ENCODE measurements around the gene ANO7. TPM values are rescaled to one million over a fixed set of nuclear protein-coding genes. Genes with fewer than 3 reads are reported as not detected.

ANO7 gene
- total RNA-seq, 1 donor from 2014 or later = 1.2 TPM

DNA sequence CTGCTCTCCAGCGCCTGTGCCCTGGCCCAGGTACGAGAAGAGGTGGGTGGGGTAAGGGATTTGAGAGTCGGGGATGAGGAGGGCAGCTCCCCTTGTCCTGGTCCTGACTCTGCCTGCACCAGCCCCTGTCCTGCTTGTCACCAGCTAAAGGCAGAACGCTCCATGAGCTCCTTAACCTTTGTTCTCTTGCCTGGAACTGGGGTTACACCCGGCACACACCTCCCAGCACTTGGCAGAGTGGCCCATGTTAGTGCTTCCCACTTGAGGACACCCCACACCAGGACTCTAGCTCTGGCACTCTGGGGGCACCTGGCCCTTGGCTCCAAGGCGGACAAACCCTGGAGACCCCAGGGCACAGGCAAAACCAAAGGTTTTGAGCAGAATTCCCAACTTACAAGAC, 19.2 kb downstream of the ANO7 start:
- ChIA-PET CTCF (no interaction called here), POLR2A (interaction anchor here (0.6 kb wide), 1 partner anchor 104 kb away, joined by 4 read pairs; no protein-coding TSS in a partner anchor)
- H3K27ac Mint-ChIP-seq = no peak overlapping the region
- no peaks in the 10 kb centered on the region for H3K27me3 Mint-ChIP-seq
- no peaks in the 10 kb centered on the region for H3K36me3 Mint-ChIP-seq (ENCODE audit: low read depth)
- ATAC-seq (ENCODE audit: low read depth) (no peak), DNase-seq (no peak)
- H3K4me1 Mint-ChIP-seq = peaks cover 2% of the 10 kb centered on the region
- no peaks in the 10 kb centered on the region for H3K9me3 Mint-ChIP-seq
- H3K4me3 Mint-ChIP-seq = no peak overlapping the region
- intact Hi-C loops (cut with micrococcal nuclease) = no loop called here
- TF ChIP-seq, protein P1, sequence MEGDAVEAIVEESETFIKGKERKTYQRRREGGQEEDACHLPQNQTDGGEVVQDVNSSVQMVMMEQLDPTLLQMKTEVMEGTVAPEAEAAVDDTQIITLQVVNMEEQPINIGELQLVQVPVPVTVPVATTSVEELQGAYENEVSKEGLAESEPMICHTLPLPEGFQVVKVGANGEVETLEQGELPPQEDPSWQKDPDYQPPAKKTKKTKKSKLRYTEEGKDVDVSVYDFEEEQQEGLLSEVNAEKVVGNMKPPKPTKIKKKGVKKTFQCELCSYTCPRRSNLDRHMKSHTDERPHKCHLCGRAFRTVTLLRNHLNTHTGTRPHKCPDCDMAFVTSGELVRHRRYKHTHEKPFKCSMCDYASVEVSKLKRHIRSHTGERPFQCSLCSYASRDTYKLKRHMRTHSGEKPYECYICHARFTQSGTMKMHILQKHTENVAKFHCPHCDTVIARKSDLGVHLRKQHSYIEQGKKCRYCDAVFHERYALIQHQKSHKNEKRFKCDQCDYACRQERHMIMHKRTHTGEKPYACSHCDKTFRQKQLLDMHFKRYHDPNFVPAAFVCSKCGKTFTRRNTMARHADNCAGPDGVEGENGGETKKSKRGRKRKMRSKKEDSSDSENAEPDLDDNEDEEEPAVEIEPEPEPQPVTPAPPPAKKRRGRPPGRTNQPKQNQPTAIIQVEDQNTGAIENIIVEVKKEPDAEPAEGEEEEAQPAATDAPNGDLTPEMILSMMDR (IDR thresholded peaks at IDR 0.05) = no peak

DNA sequence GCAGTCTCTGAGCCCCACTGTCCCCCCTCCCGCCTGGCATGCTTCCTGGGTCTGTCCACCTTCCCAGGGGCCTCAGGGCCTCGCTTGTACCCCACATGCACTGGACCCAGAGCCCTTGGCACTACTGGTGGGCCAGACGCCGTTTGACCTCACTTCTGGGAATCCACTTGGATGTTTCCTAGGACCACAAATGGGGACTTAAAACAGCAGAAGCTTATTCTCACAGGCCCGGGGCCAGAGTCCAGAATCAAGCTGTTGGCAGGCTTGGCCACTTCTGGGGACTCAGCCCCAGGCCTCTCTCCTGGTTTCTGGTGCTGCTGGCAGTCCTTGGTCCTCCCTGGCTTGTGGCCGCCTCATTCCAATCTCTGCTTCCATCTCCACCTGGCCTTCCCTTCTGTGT, 19.6 kb downstream of the ANO7 start:
- DNase-seq (no peak), ATAC-seq (ENCODE audit: low read depth) (no peak)
- Mint-ChIP-seq H3K4me1 (peaks cover 2% of the 10 kb centered on the region), H3K36me3 (ENCODE audit: low read depth) (no peaks in the 10 kb centered on the region), H3K9me3 (no peaks in the 10 kb centered on the region), H3K27ac (no peak overlapping the region), H3K4me3 (no peak overlapping the region), H3K27me3 (no peaks in the 10 kb centered on the region)
- intact Hi-C loops (cut with micrococcal nuclease) = no loop called here
- ChIA-PET CTCF (no interaction called here), POLR2A (interaction anchor here (0.6 kb wide), 1 partner anchor 104 kb away, joined by 4 read pairs; no protein-coding TSS in a partner anchor)
- TF ChIP-seq, protein P1 (IDR thresholded peaks at IDR 0.05) = no peak

DNA sequence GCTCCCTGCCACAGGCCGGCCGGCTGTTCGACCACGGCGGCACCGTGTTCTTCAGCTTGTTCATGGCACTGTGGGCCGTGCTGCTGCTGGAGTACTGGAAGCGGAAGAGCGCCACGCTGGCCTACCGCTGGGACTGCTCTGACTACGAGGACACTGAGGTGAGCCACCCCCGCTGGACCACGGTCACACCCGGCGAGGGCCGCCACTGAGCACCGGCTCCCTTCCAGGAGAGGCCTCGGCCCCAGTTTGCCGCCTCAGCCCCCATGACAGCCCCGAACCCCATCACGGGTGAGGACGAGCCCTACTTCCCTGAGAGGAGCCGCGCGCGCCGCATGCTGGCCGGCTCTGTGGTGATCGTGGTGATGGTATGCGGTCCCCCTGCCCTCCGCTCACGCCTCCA, 20.8 kb downstream of the ANO7 start:
- CTCF ChIA-PET = no interaction called here
- ATAC-seq (ENCODE audit: low read depth) (no peak), DNase-seq (no peak)
- intact Hi-C loops (cut with micrococcal nuclease) = no loop called here
- Mint-ChIP-seq H3K9me3 (no peaks in the 10 kb centered on the region), H3K4me1 (peaks cover 2% of the 10 kb centered on the region), H3K27me3 (no peaks in the 10 kb centered on the region), H3K4me3 (no peak overlapping the region), H3K36me3 (ENCODE audit: low read depth) (no peaks in the 10 kb centered on the region), H3K27ac (no peak overlapping the region)
- TF ChIP-seq, protein P1 (IDR thresholded peaks at IDR 0.05) = no peak
- POLR2A ChIA-PET = no interaction called here

DNA sequence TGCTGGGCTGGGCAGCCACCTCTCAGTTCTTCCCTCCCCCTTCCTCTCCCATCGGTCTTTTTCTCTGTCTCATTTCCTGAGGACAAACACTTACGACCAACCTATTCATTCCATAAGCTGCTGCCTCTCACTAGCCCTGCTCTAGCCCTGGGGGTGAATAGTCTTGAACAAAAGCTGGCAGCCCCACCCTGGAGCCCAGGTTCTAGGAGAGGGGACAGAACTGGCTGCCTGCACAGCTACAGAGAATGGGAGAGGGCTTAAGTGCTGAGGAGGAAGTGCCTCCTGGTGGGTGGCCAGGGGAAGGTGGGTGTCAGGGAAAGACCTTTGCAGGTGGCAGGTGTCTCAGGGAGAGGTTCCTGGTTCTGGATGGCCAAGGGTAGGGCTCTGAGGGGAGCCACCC, 22.8 kb downstream of the ANO7 start:
- no peak overlapping the region for H3K27ac Mint-ChIP-seq
- no peak for ATAC-seq (ENCODE audit: low read depth)

DNA sequence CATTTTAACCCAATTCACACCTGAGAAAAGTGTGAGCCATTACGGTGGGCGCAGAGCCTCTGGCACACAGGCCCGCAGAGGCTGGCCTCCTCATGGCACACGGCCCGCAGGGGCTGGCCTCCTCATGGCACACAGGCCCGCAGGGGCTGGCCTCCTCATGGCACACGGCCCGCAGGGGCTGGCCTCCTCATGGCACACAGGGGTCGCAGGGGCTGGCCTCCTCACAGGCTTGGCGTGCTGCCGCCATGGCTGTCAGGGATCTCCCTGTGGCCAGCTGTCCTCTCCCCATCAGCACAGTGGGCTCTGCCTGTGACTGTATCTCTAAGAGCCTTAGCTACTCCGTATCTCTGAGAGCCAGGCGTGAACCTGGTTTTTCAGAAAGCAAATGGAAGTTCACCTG, 24.6 kb downstream of the ANO7 start:
- CTCF ChIA-PET = no interaction called here

More for the DNA sequence above, 22.8 kb downstream of the ANO7 start:
- no peaks in the 10 kb centered on the region for H3K27me3 Mint-ChIP-seq
- CTCF ChIA-PET = no interaction called here
- H3K36me3 Mint-ChIP-seq (ENCODE audit: low read depth) = no peaks in the 10 kb centered on the region
- TF ChIP-seq, protein P1 (IDR thresholded peaks at IDR 0.05) = no peak
- peaks cover 2% of the 10 kb centered on the region for H3K4me1 Mint-ChIP-seq
- no peak for DNase-seq
- POLR2A ChIA-PET = no interaction called here
- H3K4me3 Mint-ChIP-seq = no peak overlapping the region
- H3K9me3 Mint-ChIP-seq = no peaks in the 10 kb centered on the region
- intact Hi-C loops (cut with micrococcal nuclease) = loop anchor here (2.0 to 10.0 kb wide), 3 partner anchors 226 to 646 kb away; partner anchors contain the start of genes DUSP28 and RNPEPL1

More for the DNA sequence above, 24.6 kb downstream of the ANO7 start:
- H3K36me3 Mint-ChIP-seq (ENCODE audit: low read depth) = no peaks in the 10 kb centered on the region
- H3K4me1 Mint-ChIP-seq = peaks cover 2% of the 10 kb centered on the region
- POLR2A ChIA-PET = no interaction called here
- TF ChIP-seq, protein P1 (IDR thresholded peaks at IDR 0.05) = no peak
- intact Hi-C loops (cut with micrococcal nuclease) = loop anchor here (10.0 kb wide), 2 partner anchors 228 to 648 kb away; partner anchors contain the start of genes DUSP28 and RNPEPL1
- no peak for DNase-seq
- H3K4me3 Mint-ChIP-seq = no peak overlapping the region
- no peak for ATAC-seq (ENCODE audit: low read depth)
- no peaks in the 10 kb centered on the region for H3K27me3 Mint-ChIP-seq
- no peak overlapping the region for H3K27ac Mint-ChIP-seq
- H3K9me3 Mint-ChIP-seq = no peaks in the 10 kb centered on the region

Data from activated B cell treated with CpG ODN at 0.5 μM for 24 hours (primary cell).